ENCODE data around the gene TSNAX.

The TSNAX gene

GRCh38 chr1:231597971-231598370, 69.5 kb downstream of the TSNAX start:
- H3K4me3 ChIP-seq (ENCODE audit: low read depth, low read length) = no peak overlapping the region

DNA sequence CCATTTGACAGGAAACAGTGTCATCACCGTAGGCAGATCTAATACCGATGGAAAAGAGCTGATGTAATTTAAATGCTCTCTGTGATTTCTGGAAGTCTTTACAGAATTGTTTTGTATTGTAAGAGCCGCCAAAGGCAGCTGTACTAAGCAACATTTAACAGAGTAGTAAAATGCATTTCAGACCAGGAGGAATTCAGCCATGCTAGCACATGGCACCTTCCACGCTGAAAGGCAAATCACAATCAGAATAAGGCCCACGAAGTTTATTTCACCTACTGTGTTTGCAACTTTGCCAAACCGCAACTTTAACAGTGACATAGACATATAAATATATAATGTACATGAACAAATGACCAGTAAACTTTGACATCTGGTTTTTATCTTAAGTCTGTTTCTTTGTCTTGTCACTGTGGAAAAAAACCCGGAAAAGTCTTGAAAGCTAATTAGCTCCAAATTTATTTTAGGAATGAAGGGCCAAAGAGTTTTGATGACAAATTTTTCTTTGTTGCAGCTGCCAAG, 72.0 kb downstream of the TSNAX start:
- H3K4me3 ChIP-seq (ENCODE audit: low read depth, low read length) = no peak overlapping the region

DNA sequence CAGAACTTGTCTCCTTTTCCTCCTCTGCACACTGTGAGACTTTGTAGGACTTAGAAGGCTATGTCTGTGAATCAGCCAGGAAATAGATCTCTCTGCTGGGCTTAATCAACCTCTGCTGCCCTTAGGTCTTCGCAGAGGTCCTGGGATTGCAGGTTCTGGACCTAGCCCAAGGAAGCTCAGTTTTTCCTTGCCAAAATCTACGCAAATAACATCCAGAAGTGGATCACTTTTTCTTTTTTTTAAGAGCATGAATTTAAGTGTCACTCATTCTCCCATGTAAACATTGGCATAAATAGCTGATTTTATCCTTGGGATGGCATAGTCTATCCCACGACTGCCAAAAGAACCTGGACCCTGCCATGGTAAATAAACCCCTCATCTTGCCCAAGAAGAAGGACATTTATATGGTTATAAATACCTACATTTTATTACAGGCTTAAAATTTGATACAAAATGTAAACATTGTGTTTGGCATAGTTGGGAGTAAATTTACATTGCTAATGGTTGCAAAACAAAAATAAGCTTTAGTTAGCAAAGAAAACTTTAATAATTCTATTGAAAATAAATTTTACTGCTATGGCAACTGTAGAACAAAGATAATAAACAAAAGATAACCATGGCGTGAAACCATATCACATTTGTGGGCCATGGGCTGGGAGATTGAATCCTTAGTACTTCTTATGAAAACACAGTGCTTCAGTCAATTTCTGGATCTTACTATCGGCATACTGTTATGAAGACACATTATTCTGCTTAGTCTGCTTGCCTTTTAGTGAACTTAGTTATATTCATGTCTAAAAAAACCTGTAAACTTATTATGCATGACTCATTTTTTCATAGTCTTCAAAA, 73.6 kb downstream of the TSNAX start:
- no peak overlapping the region for H3K4me3 ChIP-seq (ENCODE audit: low read depth, low read length)

DNA sequence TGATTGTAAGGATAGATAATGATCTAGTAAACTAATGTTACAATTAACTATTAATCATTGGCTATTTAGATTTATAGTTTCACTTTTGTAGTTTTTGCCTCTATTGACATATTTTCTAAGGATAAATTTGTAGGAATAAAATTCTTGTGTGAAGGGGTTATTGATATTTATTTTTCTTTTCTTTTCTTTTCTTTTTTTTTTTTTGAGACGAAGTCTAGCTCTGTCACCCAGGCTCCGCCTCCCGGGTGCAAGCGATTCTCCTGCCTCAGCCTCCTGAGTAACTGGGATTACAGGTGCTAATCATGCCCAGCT, 74.2 kb downstream of the TSNAX start:
- H3K4me3 ChIP-seq (ENCODE audit: low read depth, low read length) = no peak overlapping the region

- H3K4me3 ChIP-seq (ENCODE audit: low read depth, low read length) = no peak overlapping the region
Observed at GRCh38 chr1:231603598-231604275, 75.3 kb downstream of the TSNAX start.

DNA sequence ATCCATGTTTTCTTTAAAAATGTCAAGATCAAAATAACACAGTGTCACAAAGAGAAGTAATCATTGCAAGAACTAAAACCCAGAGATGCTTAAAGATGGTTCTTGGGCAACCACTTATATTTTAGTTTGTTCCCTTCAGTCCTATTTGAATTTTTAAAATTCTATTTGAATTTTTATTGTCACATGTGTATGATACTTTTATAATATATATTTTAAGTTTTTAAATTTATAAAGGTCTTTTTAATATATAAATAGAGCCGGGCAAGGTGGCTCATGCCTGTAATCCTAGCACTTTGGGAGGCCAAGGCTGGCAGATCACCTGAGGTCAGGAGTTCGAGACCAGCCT, 75.8 kb downstream of the TSNAX start:
- H3K4me3 ChIP-seq (ENCODE audit: low read depth, low read length) = no peak overlapping the region

GRCh38 chr1:231605149-231606100, 77.0 kb downstream of the TSNAX start:
- no peak overlapping the region for H3K4me3 ChIP-seq (ENCODE audit: low read depth, low read length)

DNA sequence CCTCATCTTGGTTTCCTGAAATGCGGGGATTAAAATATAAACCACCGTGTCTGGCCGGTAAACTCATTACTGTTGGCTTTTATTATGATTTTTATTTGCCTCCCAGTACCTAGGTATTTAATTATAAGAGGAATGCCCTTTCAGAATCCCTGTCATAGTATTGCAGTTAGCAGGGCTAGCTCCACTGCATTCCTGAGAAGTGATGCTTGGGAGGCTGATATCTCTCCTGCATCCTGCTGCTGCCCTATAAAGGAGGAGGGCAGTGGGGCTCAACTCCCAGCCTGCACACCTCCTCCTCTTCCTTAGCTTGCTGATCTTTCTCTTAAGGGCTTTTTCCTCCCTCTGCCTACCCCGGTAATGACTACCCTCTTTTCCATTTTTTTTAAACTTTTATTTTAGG, 78.2 kb downstream of the TSNAX start:
- H3K4me3 ChIP-seq (ENCODE audit: low read depth, low read length) = no peak overlapping the region

GRCh38 chr1:231610388-231610787, 81.9 kb downstream of the TSNAX start:
- H3K4me3 ChIP-seq (ENCODE audit: low read depth, low read length) = no peak overlapping the region

DNA sequence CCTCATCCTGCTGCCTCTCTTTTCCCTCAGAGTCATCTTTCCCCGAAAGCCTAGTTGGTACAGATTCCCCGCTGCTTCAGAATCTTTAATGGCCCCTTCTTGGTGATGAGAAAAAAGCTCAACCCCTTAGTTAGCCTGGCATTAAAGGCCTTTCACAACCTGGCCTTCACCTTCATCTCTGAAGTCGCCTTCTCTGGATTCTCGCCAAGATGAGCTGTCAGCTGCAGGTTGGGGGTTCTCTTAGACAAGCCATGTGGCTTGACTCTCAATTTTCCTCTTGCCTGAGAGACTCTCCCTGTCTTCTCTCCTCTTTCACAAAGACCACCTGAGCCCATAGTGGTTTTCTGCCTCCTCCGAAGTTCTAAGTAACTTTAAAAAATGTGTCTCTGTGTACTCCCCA, 82.6 kb downstream of the TSNAX start:
- no peak overlapping the region for H3K4me3 ChIP-seq (ENCODE audit: low read depth, low read length)

DNA sequence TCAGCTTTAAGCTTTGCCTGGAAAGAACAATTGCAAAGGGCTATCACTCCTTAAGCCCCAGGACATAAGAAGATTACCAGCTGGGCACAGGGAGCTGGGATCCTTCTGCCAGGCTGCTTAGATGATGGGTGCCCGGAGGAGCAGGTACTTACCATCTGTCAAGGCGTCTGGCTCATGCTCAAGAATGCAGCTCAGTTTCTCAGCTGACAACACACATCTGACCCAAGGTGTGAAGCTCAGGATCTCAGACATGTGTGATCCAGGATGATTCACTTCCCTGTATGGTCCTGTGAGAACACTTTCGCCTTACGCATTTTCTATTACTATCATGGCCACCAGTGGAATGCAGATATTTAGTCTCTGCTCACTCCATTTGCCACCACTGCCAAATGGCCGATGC, 83.4 kb downstream of the TSNAX start:
- no peak overlapping the region for H3K4me3 ChIP-seq (ENCODE audit: low read depth, low read length)

DNA sequence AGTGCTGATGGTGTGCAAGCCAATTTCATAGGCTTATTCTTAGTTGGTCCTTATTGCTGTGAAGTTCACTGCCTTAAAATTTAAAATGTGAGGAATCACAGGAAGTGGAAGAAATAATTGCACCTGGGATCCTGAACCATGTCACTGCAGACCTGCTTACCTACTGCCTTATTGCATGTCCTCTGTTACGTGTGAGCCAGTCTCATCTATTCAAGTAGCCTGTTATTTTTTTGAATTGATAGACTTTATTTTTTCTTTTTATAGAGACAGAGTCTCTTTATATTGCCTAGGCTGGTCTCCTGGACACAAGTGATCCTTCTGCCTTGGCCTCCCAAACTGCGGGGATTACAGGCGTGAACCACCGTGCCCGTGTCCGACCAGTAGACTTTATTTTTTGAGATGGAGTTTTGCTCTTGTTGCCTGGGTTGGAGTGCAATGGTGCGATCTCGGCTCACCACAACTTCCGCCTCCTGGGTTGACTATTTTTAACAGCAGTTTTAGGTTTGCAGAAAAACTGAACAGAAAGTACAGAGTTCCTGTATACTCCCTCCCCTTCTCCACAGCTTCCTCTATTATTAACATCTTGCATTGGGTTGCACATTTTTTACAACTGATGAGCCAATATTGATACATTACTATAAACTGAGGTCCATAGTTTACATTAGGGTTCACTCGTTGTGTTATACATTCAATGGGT, 84.1 kb downstream of the TSNAX start:
- H3K4me3 ChIP-seq (ENCODE audit: low read depth, low read length) = no peak overlapping the region

GRCh38 chr1:231613419-231614349, 85.2 kb downstream of the TSNAX start:
- H3K4me3 ChIP-seq (ENCODE audit: low read depth, low read length) = no peak overlapping the region

Measured in iPS-11a (cell line).